ENCODE measurements around the gene ATP8B4.
"Not testable (repeated sequence)": the region's sequence is repeated elsewhere in the genome, so short reads cannot be mapped to it uniquely, and the experiment has no call there.

The ATP8B4 gene

DNA sequence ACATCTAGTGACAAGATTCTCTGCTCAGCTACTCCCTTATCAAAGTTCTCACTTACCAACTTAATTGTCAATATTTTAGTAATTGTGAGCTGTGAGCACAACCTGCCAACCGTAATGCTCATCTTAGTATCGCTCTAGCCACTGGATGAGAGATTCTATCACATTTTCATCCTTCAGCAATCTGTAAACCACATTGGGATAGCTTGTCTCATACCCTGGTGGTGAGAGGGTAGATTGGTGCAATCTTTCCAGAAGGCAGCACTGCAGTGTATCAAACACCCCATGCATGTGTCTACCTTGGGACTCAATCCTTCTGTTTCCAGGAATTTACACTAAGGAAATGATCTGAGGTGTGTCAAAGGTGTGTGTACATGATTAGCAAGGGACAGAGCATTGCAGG, 18.9 kb upstream of the ATP8B4 start:
- DNase-seq = no peak

GRCh38 chr15:50137330-50137761, 18.3 kb upstream of the ATP8B4 start:
- DNase-seq = peak; percentile 49 to 65

- peak; percentile 43 to 64 for DNase-seq
Measured at GRCh38 chr15:50135031-50135551, 16.1 kb upstream of the ATP8B4 start.

DNA sequence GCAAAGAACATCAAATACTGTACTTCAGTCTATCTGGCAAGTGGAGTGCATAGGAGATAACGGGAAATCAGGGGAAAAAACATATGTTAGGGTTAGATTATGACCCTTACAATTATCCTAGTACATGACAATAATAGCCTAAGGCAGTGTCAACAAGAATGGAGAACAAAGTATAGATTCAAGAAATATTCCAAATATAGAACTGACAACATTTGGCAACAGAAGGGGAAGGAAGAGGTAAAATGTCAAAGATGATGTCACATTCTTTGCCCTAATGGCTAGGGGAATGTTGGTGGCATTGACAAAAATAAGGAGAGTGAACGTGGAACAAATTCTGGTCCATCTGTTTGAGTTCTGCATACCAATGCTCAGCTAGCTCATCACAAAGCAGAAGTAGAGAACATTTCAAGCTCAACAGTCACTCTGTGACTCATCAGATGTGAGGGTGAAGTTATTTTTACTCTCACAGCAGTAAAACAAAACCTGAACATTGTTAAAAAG, 15.5 kb upstream of the ATP8B4 start:
- no peak for DNase-seq

GRCh38 chr15:50132251-50132984, 13.4 kb upstream of the ATP8B4 start:
- not testable (repeated sequence) for DNase-seq

- DNase-seq = no peak
Measured at GRCh38 chr15:50131617-50132016, 12.6 kb upstream of the ATP8B4 start.

GRCh38 chr15:50128266-50128665, 9.2 kb upstream of the ATP8B4 start:
- no peak for DNase-seq

DNA sequence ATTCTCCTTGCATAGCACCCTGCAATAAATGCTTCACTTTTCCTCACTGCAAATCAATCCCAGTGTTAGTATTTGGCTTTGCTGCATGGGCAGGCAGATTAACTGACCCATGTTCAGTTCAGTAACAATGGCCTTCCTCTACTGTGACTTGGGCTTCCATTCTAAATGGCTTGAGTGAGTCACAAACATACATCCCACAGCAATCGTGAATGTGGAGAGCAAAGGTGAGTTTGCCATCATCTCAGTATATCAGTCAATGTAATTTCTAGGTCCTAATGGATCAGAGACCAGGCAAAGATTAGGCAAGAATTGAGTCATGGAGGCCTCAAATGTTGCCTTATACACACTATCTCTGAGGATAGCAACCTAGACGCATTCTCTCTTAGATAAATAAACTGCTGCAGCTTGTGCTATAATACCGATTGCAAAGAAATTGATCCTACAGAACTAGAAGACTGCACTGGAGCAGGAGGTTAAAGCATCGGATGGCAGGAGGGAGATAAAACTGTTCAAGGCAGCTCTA, 8.3 kb upstream of the ATP8B4 start:
- DNase-seq = no peak

- no peak for DNase-seq
Measured at GRCh38 chr15:50126072-50126471, 7.0 kb upstream of the ATP8B4 start.

- DNase-seq = no peak
Measured at GRCh38 chr15:50124631-50125030, 5.6 kb upstream of the ATP8B4 start.

GRCh38 chr15:50123861-50124557, 5.0 kb upstream of the ATP8B4 start:
- peak in 1 of 2 experiments; percentile 27 for DNase-seq

DNA sequence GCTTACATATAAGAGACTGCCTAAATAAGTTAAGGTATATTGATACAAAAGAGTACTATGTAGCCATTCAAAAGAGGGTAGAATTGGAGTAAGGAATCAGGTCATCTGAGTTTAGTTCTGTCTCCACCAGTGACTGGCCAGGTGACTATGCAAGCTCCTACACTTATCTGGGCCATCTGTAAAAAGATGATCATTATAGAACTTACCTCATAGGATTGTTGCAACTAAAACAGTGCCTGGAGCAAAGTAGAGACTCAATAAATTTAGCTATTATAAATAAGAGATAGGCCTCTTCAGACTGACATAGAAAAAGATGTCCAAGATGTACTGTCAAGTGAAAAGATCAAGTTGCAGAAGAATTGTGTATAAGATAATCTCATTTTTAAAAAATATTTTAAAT, 1.7 kb upstream of the ATP8B4 start:
- no peak for DNase-seq

DNA sequence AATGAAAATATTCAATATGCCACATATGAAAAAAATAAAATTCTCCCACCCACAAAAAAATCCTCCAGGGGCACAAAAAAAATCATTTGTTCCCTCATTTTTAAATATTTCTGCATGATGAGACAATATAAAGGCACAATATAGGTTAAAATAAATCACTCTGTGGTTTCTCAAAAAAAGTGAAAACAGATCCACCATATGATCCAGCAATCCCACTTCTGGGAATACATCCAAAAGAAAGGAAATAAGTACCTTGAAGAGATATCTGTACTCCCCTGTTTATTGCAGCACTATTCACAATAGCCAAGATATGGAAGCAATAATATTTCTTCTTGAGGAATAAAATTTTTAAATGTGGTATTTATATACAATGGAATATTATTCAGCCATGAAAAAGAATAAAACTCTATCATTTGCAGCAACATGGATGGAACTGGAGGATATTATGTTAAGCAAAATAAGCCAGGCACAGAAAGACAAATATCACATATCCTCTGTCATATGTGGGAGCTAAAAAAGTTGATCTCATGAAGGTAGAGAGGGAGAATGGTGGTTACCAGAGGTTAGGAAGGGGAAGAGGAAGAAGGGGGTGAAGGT, 1.5 kb downstream of the ATP8B4 start:
- no peak for DNase-seq

GRCh38 chr15:50116477-50116876, 2.6 kb downstream of the ATP8B4 start:
- DNase-seq = peak; percentile 8 to 33

DNA sequence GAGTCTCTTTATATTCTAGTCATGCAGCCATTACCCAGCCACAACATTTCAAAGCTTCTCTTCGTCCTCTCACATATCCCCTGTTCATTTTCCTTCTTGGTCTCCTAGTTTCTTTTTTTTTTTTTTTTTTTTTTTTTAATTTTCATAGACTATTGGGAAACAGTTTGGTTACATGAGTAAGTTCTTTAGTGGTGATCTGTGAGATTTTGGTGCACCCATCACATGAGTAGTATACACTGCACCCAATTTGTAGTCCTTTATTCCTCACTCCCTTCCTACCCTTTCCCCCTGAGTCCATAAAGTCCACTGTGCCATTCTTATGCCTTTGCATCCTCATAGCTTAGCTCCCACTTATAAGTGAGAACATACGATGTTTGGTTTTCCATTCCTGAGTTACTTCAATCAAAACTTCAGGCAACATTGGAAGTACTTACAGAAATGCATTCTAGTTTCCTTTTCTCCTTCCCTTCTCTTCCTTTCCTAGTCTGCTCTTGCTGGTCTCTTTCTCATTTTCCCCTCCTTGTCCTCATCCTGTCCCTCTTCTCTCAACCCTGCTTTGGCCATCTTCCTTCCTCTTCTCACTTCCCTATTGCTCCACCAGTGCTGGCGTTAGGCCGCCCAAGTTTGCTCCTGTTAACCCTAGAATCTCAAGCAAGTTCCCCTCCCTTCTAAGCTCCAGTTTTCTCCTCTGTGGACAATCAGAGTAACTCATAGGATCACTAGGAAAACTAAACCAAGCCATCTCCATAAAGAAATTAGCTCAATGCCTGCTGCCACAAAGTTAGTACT, 4.8 kb downstream of the ATP8B4 start:
- no peak for DNase-seq

DNA sequence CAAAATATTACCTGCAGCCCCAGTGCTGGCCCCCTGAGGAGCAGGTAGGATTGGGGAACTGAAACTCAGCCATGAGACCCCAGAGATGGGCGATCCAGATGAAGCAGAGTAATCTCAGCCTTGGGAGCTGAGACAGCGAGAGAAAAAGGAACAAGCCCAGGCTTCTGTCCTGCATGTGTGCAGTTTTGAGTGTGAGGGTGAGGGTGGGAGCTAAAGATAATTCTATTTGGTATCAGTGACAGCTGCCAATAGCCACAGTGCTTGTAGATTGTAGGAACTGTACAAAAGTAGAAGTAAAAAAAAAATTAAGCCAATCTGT, 5.9 kb downstream of the ATP8B4 start:
- no peak for DNase-seq

- no peak for DNase-seq
Measured at GRCh38 chr15:50112488-50113186, 6.4 kb downstream of the ATP8B4 start.

DNA sequence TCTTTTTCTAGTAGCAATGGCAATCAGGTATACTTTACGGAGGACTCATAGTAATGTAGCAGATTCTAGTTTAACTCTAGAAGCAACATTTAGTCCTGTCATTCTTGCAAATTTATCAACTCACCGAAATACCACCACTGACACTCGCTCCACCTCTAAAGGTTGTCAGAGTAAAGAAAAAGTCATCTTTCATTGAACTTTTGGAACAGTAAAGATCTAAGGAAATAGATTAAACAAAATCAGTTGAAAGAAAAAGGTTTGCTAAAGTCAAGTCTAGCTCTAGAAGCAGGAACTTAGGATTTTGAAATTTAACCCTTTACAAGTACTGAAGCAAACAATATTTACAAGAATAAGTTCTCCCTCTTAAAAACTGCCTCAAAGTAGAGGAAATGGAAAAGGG, 8.7 kb downstream of the ATP8B4 start:
- no peak for DNase-seq

- DNase-seq = no peak
Measured at GRCh38 chr15:50109076-50109987, 9.7 kb downstream of the ATP8B4 start.

- no peak for DNase-seq
Measured at GRCh38 chr15:50108461-50108860, 10.6 kb downstream of the ATP8B4 start.
